NCI-H446 (cell line): ENCODE data around the gene SPEG.

Source experiments
- DNase-seq, 2 experiments: peaks; one replicate each; lab custom pipeline; 2025; lab: John Stamatoyannopoulos, UW

Gene SPEG

GRCh38 chr2:219461669-219462068, 27.0 kb downstream of the SPEG start:
- DNase-seq: no peak

- no peak for DNase-seq
Observed at GRCh38 chr2:219462349-219462748, 27.7 kb downstream of the SPEG start.

- no peak for DNase-seq
Observed at GRCh38 chr2:219464286-219465032, 29.8 kb downstream of the SPEG start.

- no peak for DNase-seq
Observed at GRCh38 chr2:219465659-219466561, 31.3 kb downstream of the SPEG start.

- DNase-seq: no peak
Observed at GRCh38 chr2:219466816-219467735, 32.4 kb downstream of the SPEG start.

GRCh38 chr2:219467736-219468075, 33.1 kb downstream of the SPEG start:
- no peak for DNase-seq

GRCh38 chr2:219468410-219469185, 34.0 kb downstream of the SPEG start:
- no peak for DNase-seq

- no peak for DNase-seq
Observed at GRCh38 chr2:219469186-219469724, 34.6 kb downstream of the SPEG start.

GRCh38 chr2:219470429-219470828, 35.8 kb downstream of the SPEG start:
- DNase-seq: no peak

- DNase-seq: no peak
Observed at GRCh38 chr2:219471476-219472371, 37.1 kb downstream of the SPEG start.

GRCh38 chr2:219472629-219473187, 38.1 kb downstream of the SPEG start:
- no peak for DNase-seq

- DNase-seq: no peak
Observed at GRCh38 chr2:219473511-219473910, 38.9 kb downstream of the SPEG start.

- no peak for DNase-seq
Observed at GRCh38 chr2:219474285-219475060, 39.8 kb downstream of the SPEG start.

GRCh38 chr2:219475278-219475677, 40.6 kb downstream of the SPEG start:
- no peak for DNase-seq

- DNase-seq: peak in 1 of 2 experiments; percentile 46
Observed at GRCh38 chr2:219475697-219476651, 41.3 kb downstream of the SPEG start.

GRCh38 chr2:219476652-219477151, 42.1 kb downstream of the SPEG start:
- DNase-seq: no peak

- DNase-seq: no peak
Observed at GRCh38 chr2:219477179-219477578, 42.5 kb downstream of the SPEG start.

- DNase-seq: no peak
Observed at GRCh38 chr2:219477815-219478214, 43.2 kb downstream of the SPEG start.
